Subcutaneous adipose tissue (tissue), 4 donors: ENCODE measurements around the gene PAK5. TPM values are rescaled to one million over a fixed set of nuclear protein-coding genes. Genes with fewer than 3 reads are reported as not detected.

Source experiments
- CTCF ChIP-seq: fragments of 450-650 bp; IDR thresholded peaks from one replicate; pipeline ENCODE4 v1.5.1; 2016; ENCODE audit warnings: low read depth, mild to moderate bottlenecking, control low read depth, antibody characterized with exemption, moderate library complexity
- total RNA-seq, 4 donors: library from RNA; depleted of rRNA; stranded (reverse); fragments of >200 nt; gene quantifications; one replicate each; pipeline ENCODE4 v1.1.0, GENCODE V29; 2016

The PAK5 gene
- total RNA-seq, 4 donors from 2014 or later, result not detected

- no peak for TF ChIP-seq CTCF
Observed at GRCh38 chr20:9739991-9740390, 98.9 kb downstream of the PAK5 start.

- no peak for TF ChIP-seq CTCF
Observed at GRCh38 chr20:9736373-9736772, 102.5 kb downstream of the PAK5 start.

GRCh38 chr20:9723501-9724202 lies 115.2 kb downstream of the PAK5 start:
- TF ChIP-seq CTCF, result no peak

- TF ChIP-seq CTCF, result no peak
Observed at GRCh38 chr20:9711872-9712271, 127.0 kb downstream of the PAK5 start.

- no peak for TF ChIP-seq CTCF
Observed at GRCh38 chr20:9710685-9711084, 128.2 kb downstream of the PAK5 start.

- no peak for TF ChIP-seq CTCF
Observed at GRCh38 chr20:9705722-9706476, 133.0 kb downstream of the PAK5 start.

GRCh38 chr20:9699181-9699580 lies 139.7 kb downstream of the PAK5 start:
- TF ChIP-seq CTCF, result no peak
